GM21423 (cell line): ENCODE measurements around the gene PSMB8.
"Not testable (repeated sequence)": the region's sequence is repeated elsewhere in the genome, so short reads cannot be mapped to it uniquely, and the experiment has no call there.

Experiments used
- ATAC-seq: cut with Tn5 transposase; IDR thresholded peaks from one replicate; pipeline ENCODE4 v1.9.1; 2021; ENCODE audit warnings: mild to moderate bottlenecking, moderate library complexity; ENCODE audit not compliant: unreplicated experiment

The PSMB8 gene

GRCh38 chr6:32843979-32844838, at the start of gene PSMB8:
Gene PSMB8 (minus strand): TSS chr6:32844047. CDS start chr6:32843996, 51 bp downstream.
- peak; percentile 72 for ATAC-seq

- no peak for ATAC-seq
These were observed 47.0 kb upstream of the PSMB8 start for GRCh38 chr6:32890831-32891230.

GRCh38 chr6:32889533-32889932, 45.7 kb upstream of the PSMB8 start:
- no peak for ATAC-seq

- no peak for ATAC-seq
These were observed 44.7 kb upstream of the PSMB8 start for GRCh38 chr6:32888576-32888975.

GRCh38 chr6:32887616-32888015, 43.8 kb upstream of the PSMB8 start:
- ATAC-seq: no peak

- no peak for ATAC-seq
These were observed 43.0 kb upstream of the PSMB8 start for GRCh38 chr6:32886681-32887383.

- ATAC-seq: no peak
These were observed 41.9 kb upstream of the PSMB8 start for GRCh38 chr6:32885698-32886286.

- ATAC-seq: no peak
These were observed 39.9 kb upstream of the PSMB8 start for GRCh38 chr6:32883789-32884188.

- ATAC-seq: no peak
These were observed 39.0 kb upstream of the PSMB8 start for GRCh38 chr6:32882879-32883250.

- ATAC-seq: not testable (repeated sequence)
These were observed 37.1 kb upstream of the PSMB8 start for GRCh38 chr6:32880962-32881361.

- ATAC-seq: no peak
These were observed 35.8 kb upstream of the PSMB8 start for GRCh38 chr6:32879691-32880090.

GRCh38 chr6:32876603-32877002, 32.8 kb upstream of the PSMB8 start:
- no peak for ATAC-seq

GRCh38 chr6:32873947-32874346, 30.1 kb upstream of the PSMB8 start:
- ATAC-seq: not testable (repeated sequence)

GRCh38 chr6:32868257-32868788, 24.5 kb upstream of the PSMB8 start:
- ATAC-seq: no peak

GRCh38 chr6:32867554-32868256, 23.9 kb upstream of the PSMB8 start:
- ATAC-seq: no peak

GRCh38 chr6:32867022-32867477, 23.2 kb upstream of the PSMB8 start:
- no peak for ATAC-seq

GRCh38 chr6:32865724-32866443, 22.0 kb upstream of the PSMB8 start:
- ATAC-seq: no peak

- no peak for ATAC-seq
These were observed 18.9 kb upstream of the PSMB8 start for GRCh38 chr6:32862725-32863124.

- no peak for ATAC-seq
These were observed 16.8 kb upstream of the PSMB8 start for GRCh38 chr6:32860674-32861073.

- no peak for ATAC-seq
These were observed 14.3 kb upstream of the PSMB8 start for GRCh38 chr6:32858194-32858593.
